ENCODE results near the gene DAZAP1.

DAZAP1 gene

DNA sequence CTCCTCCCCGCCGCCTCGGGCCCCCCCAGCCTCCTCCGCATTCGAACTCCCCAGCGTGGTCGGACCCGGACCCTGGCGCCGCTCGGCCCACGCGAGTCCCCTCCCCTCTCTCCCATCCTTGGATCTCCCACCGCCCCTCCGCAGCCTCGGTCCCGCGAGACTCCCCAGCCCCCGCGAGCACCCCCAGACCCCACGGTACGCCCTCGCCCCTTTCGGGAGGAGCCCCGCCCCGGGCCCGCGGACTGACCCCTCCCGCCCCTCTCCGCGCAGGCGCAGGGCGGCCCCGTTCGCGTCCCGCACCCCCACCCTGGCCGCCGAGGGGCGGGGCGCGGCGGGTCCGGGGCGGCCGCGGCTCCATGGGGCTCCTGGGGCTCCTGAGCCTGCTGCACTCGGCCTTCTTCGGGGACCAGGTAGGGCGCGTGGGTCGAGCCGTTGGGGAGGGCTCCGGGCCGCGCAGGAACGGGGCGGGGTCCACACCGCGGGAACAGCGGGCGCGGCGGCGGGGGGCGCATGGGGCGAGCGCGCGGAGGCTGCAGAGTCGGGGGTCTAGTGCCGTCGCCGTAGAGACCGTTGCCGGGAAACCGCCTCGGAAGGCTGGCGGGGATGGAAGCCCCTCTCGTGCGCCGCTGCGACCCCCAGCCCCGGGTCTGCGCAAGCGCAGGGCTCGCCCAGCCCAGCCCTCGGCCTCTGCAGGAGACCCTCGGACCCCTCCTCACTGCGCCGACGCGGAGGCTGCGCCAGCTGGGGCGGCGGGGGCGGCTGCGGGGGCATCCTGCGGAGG is 38.7 kb downstream of the DAZAP1 start:
- no peak for DNase-seq

DNA sequence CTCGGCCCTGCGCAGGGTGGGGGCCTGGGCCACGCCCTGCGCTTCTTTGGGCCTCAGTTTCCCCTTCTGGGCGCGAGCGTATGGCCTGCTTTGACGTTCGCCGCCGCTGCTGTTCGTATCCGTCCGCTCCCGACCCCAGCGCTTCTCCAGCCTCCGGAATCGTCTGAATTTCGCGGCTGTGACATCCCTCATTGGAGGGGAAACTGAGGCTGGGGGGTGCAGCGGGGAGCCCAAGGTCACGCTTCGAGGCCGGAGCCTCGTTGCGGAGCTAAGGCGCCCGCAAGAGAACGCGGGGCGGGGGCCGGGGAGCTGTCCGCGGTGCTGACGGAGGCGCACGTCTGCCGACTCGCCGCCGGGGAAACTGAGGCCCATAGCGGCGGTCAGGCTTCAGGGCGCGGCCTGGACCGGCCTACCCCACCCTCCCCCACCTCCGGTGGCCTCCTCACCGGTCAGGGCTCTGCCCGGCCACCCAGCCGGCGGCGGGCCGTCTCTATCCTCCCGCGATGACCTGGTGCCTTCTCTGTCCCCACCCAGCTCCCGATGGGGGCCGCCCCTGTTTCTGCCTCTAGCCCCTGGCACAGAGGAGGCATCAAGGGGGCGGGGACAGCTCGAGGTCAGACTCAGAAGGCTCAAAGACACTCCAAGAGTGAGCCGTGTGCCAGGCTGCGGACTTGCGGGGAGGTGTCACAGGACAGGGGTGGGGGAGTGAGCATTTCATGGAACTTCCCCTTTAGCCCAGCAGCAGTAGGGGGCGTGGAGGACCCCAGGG is 39.5 kb downstream of the DAZAP1 start:
- DNase-seq: no peak

DNA sequence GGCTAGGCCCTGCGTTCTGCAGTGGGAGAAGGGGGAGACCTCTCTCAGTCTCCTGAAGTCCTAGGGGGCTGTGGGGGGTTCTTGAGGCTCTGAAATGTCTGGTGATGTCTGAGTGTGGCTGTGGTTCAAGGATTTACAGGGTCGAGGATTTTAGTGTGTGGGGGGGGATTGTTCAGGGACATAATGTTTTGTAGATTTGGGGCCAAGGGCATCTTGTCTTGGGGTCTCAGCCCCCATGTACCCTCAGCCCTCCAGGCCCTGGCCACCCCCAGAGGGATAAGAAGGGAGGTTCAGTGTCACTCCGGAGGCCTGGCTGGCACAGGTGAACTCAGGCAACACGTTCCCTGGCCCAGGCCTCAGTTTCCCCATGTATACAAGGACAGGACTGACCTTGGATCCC is 40.1 kb downstream of the DAZAP1 start:
- DNase-seq: no peak

DNA sequence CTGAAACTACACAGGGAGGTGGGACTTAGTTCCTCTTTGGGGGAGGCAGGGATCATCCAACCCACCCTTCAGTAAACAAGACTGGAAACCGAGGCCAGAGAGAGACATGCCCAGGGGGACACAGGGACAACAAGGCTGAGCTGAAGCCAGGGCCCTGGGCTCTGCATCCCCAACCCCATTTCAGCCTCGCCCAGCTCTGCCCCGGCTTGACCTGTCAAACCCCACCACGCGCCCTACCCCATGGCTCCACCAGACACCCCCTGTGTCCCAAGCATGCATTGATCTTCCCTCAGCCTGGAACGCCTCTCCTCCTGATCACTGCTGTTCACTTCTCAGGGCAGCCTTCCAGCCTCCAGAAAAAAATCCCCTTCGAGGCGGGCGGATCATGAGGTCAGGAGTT is 40.6 kb downstream of the DAZAP1 start:
- no peak for DNase-seq

DNA sequence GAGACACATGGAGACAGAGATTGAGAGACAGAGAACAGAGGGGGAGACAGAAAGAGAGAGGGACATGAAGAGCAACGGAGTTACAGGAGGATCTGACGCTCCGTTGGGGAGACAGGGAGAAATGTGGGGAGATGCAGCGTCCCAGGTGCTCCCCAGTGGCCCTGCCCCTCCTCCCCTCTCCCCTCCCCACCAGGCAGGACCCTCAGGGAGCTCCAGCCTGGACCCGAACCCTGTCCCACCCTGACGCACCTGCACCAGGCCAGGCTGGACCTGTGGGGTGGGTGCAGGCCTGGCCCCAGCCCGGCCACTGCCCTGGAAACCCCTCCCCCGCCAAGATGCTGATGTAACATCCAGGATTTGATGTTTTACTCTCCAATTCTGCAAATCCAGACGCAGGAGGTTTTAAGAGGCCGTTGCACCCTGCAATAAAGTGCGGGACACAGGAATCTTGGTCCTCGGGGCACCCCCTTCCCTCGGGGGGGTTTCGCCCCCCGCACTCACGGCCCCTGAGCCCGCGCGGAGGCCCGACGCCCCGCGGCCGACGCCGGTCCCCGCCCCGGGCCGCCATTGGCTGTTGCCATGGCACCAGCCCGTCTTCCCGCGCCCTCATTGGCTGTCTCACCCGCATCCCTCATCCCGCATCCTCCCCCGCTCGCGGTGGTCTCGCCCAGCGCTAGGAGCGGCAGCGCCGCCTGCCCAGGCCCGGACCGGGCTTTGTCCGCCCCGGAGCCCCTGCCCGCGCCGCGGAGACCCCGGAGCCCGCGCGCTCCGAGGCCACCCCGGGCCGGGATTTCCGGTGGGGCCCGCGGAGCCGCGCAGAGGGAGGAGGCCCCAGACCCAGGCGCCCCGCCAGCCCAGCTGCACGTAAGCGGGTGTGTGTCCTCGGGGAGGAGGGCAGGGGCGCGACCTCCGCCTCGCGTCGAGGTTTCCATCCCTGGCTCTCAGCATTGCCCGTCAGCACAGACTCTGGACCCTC is 42.4 kb downstream of the DAZAP1 start, which contains the start of gene APC2:
Gene APC2, plus strand, starts transcription at position 655 of the 976 bp plus-strand sequence. CDS start 2,881 bp downstream, outside the sequence.
- peak; percentile 25 for DNase-seq

DNA sequence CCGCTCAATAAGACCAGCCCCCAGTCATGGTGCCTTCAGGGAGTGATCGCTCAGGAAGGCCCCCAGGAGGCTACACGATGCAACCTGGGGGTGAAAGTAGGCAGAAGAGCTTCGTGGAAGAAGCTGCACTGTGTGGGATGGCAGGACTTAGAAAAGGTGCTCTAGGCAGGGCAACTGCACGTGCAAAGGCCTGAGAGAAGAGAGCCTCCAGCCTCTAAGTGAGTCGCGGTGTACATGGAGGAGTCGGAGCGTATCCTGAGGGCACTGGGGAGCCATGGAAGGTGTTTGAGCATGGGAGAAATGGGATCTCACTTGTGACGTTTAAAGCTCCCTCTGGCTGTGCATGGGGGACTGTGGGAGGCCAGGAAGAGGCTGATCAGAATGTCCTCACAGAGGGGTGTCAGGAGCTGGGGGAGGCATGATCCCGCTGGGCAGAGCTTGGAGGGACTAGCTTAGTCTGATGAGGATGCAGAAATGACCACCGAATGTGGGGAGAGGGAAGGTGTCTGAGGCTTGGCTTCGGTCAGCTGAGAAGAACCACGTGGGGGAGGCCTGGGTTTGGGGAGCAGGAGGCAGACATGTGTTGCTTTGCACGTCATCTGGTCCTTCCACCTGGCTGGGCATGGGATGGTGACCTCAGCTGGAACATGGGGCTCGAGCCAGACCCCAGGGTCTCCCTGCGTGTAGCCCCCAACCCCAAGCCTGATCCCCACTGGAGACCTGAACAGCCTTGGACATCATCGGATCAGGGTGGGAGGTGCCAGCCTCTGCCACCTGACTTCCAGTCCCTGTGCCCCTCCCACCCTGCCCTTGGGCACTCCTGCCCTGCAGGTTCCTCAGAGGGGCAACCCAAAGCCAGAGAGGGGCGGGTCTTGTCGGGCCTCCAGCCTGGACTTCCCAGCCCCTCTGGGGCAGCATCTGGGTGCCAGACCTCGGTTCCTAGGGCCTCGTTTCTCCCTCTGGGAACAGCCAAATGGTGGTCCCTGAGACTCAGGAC is 43.6 kb downstream of the DAZAP1 start:
- DNase-seq: no peak

DNA sequence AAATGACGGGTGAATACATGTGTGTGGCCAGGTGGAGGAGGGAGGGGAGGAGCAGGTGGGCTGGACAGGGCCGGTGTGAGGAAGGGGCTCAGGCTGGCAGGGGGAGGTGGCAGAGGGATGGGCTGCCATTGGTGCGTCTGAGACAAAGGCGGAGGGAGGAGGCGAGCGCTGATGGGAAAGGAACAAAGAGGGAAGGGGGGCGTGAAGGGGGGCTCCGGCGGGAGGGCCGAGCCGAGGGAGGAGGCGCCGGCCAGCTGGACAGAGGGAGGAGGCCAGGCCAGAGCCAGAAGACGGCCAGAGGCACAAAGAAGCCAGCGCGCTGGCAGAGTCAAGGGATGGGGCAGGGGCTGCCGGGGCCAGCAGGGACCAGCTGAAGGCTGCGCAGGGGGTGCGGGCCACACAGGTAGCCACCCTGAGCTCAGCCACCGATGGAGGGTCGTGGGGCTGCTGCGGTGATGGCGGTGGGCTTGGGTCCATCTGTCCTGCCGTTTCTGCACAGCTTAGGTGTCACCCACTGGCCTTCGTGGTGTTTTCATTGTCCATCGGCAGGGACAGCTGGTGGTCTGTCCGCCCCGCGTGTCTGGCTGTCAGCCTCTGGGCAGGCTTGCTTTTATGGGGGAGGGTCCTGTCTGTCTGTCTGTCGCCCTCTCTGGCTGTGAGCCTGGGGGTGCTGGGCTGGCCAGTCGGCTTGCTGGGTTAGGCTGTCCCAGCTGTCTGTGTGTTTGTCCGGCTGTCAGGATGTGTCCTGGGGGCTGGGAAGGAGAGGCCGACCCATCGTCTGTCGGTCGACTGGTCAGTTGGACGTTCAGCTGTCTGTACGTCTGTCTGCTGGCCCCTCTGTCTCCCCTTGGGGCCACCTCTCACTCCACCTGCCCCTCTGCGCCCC is 44.8 kb downstream of the DAZAP1 start:
- no peak for DNase-seq

DNA sequence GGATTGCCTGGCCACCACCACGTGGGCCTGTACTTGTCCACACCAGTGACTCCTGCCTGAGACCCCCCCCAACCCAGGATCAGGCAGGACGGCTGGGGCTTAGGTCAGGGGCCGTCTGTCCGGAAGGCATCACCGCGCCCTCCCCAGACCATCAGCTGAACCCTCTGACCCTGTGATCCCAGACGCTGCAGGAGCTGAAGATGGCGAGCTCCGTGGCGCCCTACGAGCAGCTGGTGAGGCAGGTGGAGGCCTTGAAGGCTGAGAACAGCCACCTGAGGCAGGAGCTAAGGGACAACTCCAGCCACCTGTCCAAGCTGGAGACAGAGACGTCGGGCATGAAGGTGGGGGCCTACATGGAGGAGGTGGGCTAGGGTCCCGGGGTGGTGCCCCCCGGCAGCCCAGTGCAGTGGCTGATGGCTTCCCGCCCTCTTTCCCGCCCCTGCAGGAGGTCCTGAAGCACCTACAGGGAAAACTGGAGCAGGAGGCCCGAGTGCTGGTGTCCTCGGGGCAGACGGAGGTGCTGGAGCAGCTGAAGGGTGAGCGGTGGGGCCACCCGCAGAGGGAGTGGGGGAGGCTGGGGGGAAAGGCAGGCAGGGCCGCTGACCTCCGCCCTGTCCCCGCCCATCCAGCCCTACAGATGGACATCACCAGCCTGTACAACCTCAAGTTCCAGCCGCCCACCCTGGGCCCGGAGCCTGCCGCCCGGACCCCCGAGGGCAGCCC is 45.6 kb downstream of the DAZAP1 start:
- DNase-seq: no peak

DNA sequence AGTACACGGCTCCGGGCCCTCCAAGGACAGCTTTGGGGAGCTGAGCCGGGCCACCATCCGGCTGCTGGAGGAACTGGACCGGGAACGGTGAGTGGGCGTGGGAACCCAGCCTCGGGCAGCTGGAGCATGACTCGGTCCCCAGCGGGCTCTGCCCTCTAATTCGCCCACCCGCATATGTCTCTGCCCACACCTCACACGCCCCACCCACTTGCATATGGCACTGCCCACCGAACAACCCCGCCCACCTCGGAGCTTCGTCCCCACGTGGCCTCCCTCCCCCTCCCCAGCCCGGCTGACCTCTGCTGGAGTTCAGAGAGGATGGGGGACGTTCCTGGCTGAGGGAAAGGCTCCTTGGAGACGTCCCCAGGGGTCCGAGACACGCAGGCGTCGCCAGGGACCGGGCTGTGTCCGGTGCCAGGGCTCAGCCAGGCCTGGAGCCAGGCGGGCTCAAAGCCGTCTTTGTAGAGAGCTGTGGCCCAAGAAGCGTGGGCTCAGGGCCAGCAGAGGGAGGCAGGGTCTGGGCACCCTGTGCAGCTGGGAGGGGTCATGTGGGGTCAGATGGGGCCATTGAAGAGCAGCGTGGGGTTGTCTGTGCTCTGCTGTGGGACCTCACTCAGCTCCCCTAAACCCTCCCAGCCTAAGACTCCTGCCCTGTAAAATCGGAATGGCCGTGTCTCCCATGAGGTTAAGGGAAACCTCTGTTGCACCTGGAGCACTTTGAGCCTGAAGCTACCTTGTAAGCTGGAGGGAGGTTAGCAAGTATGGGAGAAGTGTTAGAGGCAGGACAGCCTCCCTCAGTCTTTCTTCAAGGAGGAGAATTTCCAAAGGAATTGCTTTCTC is 46.4 kb downstream of the DAZAP1 start:
- peak; percentile 28 for DNase-seq

DNA sequence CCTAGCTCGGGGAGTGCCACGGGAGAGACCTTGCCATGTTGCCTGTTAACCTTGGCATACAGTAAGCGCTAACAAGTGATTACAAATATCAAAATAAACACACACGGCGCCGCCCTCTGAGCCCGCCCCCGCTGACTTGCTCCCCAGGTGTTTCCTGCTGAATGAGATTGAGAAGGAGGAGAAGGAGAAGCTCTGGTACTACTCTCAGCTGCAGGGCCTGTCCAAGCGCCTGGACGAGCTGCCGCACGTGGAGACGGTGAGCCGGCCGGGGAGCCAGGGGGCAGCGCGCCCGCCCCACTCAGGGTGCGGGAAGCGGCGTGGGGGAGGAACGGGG is 47.6 kb downstream of the DAZAP1 start:
- DNase-seq: no peak

DNA sequence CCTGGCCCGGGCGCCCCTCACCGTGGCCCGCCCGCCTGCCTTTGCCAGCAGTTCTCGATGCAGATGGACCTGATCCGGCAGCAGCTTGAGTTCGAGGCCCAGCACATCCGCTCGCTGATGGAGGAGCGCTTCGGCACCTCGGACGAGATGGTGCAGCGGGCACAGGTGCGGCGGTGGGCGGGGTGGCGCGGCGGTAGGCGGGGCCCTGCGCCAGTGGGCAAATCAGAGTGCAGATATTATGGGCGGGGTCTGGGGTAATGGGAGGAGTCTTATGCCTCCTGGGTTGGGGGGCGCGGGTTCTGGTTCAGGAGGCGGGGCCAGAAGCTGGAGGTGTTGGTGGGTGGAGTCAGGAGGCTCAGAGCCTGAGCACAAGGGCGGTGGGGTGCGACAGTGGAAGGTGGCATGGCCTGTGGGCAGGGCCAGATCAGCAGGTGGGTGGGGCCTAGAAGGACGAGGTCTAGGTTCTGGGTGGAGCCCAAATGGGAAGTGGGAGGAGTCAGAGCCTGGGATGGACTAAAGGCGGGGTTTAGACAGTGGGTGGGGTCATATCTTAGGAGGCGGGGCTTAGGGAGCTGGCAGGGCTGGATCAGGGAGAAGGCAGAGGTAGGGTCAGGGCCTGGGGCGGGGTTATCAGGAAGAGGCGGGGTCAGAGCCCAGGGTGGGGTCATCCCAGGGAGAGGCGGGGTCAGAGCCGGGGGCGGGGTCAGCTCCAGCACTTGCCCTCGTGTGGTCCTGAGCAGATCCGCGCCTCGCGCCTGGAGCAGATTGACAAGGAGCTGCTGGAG is 48.1 kb downstream of the DAZAP1 start:
- peak; percentile 71 for DNase-seq

DNA sequence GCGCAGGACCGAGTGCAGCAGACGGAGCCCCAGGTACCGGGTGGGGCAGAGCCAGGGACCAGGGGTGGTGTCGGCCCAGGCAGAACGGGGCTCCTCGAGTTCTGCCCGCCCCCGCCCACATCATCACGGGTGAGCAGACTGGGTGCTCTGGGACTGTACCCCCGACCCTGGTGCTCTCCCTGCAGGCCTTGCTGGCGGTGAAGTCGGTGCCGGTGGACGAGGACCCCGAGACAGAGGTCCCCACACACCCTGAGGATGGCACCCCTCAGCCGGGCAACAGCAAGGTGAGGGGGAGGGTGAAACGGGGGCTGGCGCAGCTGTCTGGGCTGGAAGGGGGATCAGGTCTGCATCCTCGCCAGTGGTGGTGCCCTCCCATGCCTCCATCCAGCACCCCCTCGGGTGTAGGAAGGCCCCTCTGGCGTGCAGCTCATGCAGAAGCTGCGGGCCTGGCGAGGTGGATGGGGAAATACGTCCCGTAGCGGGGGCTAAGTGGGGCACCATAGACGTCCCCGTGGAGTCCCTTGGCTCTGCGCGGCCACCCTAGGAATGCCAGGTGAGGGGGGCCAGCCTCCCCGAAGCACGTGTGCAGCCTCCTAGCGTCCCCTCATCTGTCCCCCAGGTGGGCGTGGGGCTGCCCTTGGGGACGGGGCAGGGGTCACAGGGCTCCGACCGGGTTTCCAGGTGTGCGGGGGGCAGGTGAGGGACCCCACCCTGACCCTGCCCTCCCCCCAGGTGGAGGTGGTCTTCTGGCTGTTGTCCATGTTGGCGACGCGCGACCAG is 48.9 kb downstream of the DAZAP1 start:
- DNase-seq: no peak

DNA sequence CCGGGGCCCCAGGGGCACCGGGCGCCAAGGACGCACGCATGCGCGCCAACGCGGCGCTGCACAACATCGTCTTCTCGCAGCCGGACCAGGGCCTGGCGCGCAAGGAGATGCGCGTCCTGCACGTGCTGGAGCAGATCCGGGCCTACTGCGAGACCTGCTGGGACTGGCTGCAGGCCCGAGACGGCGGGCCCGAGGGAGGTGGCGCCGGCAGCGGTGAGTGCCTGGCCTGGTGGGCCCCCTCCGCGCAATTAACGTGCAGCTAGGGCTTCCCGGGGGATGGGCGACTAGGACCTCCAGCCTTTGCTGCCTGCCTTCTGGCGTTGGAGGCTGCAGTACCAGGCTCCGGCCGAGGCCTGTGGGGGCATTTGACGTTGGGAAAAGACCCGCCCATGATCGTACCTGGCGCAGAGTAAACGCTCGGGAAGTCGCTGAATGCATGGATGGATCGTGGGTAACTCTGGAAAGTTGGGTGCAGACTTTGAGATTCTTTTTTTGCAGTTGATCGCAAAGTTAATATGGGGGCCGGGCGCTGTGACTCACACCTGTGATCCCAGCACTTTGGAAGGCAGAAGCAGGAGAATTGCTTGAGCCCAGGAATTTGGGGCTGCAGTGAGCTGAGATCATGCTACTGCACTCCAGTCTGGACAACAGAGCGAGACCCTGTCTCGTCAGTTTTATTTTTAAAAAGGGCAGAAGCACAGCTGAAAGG is 49.8 kb downstream of the DAZAP1 start:
- no peak for DNase-seq

DNA sequence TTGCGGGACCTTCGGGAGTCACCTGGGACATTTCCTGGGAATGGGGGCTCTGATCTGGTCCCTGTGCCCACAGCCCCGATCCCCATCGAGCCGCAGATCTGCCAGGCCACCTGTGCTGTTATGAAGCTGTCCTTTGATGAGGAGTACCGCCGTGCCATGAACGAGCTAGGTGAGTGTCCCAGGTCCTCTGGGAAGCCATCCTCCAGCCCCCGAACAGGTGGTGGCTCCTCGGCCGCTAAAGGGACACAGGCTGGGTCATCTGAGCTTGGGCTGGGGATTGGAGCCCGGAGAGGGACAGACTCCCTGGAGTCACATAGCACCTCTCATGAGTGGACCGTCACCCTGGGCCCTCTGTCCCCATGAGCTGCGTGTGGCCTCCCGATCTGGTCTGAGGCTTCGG is 50.5 kb downstream of the DAZAP1 start:
- no peak for DNase-seq

DNA sequence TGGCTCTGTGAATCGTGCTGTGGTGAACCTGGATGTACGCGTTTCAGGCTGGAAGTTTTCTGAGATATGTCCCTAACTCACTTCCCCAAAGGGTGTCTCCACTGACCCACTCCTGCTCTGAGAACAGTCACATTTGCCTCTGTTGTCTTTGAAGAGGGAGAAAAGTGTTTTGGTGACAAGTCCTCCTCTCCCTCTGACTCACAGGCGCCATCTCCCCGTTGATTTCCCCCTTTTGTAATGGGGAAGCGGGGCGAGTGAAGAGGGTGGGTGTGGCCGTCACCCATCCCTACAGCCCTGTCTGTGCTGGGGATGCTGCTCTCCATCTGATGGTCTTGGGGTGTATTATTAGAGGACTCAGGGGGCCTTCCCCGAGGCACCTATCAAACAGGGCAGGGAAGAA is 52.1 kb downstream of the DAZAP1 start:
- peak; percentile 67 for DNase-seq
